OCI-LY7 (cell line): ENCODE data around the gene SYNJ2. TPM values are rescaled to one million over a fixed set of nuclear protein-coding genes. Genes with fewer than 3 reads are reported as not detected.

Experiments used
- BruUV-seq: library from RNA; stranded (reverse); fragments of 400-500 nt; replicated peaks from 2 replicates; lab custom pipeline; 2021; lab: Mats Ljungman, UMichigan
- CTCF ChIA-PET: fragments of 300-600 bp; sonication (Branson Sonifier 250); formaldehyde crosslinking; loops from one replicate; lab custom pipeline; 2022; ENCODE audit warnings: antibody characterized with exemption; ENCODE audit not compliant: unreplicated experiment; lab: Charles Lee
- POLR2A ChIA-PET: fragments of 300-600 bp; sonication (Branson Sonifier 250); formaldehyde crosslinking; loops from one replicate; lab custom pipeline; 2022; ENCODE audit warnings: antibody characterized with exemption; lab: Charles Lee
- DNase-seq: peaks from one replicate; pipeline ENCODE4 v3.0.0-alpha.2; 2015; ENCODE audit warnings: low spot score
- H2AFZ ChIP-seq: fragments of 200-600 bp; sonication (generic), shearing (Covaris generic); 2 replicates; pipeline ENCODE4 v1.6.1; 2014; ENCODE audit warnings: mild to moderate bottlenecking, antibody characterized with exemption, low read length, moderate library complexity
- H3K27ac ChIP-seq: fragments of 200-600 bp; sonication (generic); 2 replicates; pipeline ENCODE4 v1.5.1; 2014; ENCODE audit warnings: mixed run types, low read depth, mild to moderate bottlenecking, moderate library complexity, low read length, inconsistent platforms; ENCODE audit not compliant: poor library complexity, severe bottlenecking
- H3K36me3 ChIP-seq: fragments of 200-600 bp; sonication (generic); 2 replicates; pipeline ENCODE4 v1.6.1; 2014; ENCODE audit warnings: mild to moderate bottlenecking, antibody characterized with exemption, low read length, moderate library complexity, mixed read lengths; ENCODE audit not compliant: insufficient read depth
- H3K4me1 ChIP-seq: fragments of 200-600 bp; sonication (generic); 2 replicates; pipeline ENCODE4 v1.5.1; 2014; ENCODE audit warnings: mild to moderate bottlenecking, low read length; ENCODE audit not compliant: insufficient read depth, poor library complexity, severe bottlenecking
- H3K4me2 ChIP-seq: fragments of 200-600 bp; sonication (generic); 2 replicates; pipeline ENCODE4 v1.6.1; 2014; ENCODE audit warnings: mild to moderate bottlenecking, low read length
- H3K4me3 ChIP-seq: fragments of 200-600 bp; sonication (generic); 2 replicates; pipeline ENCODE4 v1.5.1; 2014; ENCODE audit warnings: mild to moderate bottlenecking, low read depth, low read length; ENCODE audit not compliant: poor library complexity, severe bottlenecking
- H3K79me2 ChIP-seq: fragments of 200-600 bp; sonication (generic); 2 replicates; pipeline ENCODE4 v1.6.1; 2016; ENCODE audit warnings: low read depth, mild to moderate bottlenecking, low read length, moderate library complexity, mixed read lengths; ENCODE audit not compliant: insufficient read depth
- H3K9me2 ChIP-seq: fragments of 200-600 bp; sonication (generic); 2 replicates; pipeline ENCODE4 v1.6.1; 2016; ENCODE audit warnings: mild to moderate bottlenecking, low read length, mixed read lengths; ENCODE audit not compliant: insufficient read depth
- H3K9me3 ChIP-seq: fragments of 200-600 bp; sonication (generic); 2 replicates; pipeline ENCODE4 v1.6.1; 2014; ENCODE audit warnings: mild to moderate bottlenecking, mixed run types, low read length, mixed read lengths
- H4K20me1 ChIP-seq: fragments of 200-600 bp; sonication (generic); 2 replicates; pipeline ENCODE4 v1.6.1; 2014; ENCODE audit warnings: mild to moderate bottlenecking, antibody characterized with exemption, low read length, moderate library complexity, mixed read lengths; ENCODE audit not compliant: insufficient read depth
- EZH2phosphoT487 ChIP-seq: fragments of 200-600 bp; sonication (generic); IDR thresholded peaks from 2 replicates; pipeline ENCODE4 v1.6.1; 2018; ENCODE audit warnings: low read depth, borderline replicate concordance, mild to moderate bottlenecking, mixed run types, antibody characterized with exemption, low read length, moderate library complexity, mixed read lengths
- intact Hi-C: fragments of 100-400 bp; cut with micrococcal nuclease; formaldehyde crosslinking; loops from one replicate; pipeline ENCODE4 v1.10.0; 2022; ENCODE audit not compliant: unreplicated experiment
- total RNA-seq, 2 experiments: library from RNA; depleted of rRNA in 1 of 2; stranded (reverse); fragments of >200 nt in 1 of 2; shearing (Covaris generic) in 1 of 2; gene quantifications; 2 replicates each; pipeline ENCODE4 v1.2.3, GENCODE V29; 2014 to 2022
- TF ChIP-seq, protein P1 (sequence below): fragments of 200-600 bp; sonication (generic); conservative IDR thresholded peaks from 2 replicates; pipeline ENCODE4 v1.5.1; 2014; ENCODE audit warnings: mild to moderate bottlenecking, antibody characterized with exemption, low read length, moderate library complexity, mixed read lengths

The SYNJ2 gene
- total RNA-seq, 2 experiments from 2014 or later, result 0.21 TPM; not detected in 1

DNA sequence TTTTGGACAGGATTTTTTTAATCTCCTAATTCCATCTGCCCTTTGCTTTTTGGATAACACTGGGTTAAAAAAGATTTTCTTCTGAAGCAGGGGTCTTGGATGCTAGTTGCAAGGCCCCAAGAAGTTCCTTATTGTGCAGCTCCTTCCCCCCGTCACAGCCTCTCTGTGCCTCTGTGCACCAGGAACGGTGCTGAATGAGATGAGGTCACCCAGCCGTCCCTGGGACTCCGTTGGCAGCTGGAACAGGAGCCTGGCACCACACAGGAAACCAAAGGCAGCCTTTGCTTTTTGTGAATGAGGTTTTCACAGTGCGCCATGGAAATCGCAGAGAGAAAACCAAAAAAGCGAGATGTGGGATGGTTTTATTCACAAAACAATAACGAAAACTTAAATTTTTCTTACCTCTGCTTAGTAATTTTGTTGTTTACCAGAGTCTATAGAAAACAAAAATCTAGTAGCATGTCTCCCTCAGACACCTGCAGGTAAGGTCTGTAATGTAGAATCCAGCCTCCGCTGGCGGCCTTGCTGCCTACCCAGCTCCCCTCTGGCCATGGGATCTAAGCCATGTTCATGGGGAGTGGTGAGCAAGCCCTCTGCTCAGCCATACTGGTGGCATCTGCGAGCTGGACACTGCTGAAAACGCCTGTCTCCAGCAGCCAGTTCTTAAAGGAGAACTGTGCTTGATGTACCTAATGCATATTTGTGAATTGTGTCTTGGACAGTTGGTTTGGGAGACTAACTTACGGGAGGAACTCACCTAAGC lies 40.4 kb upstream of the SYNJ2 start:
- no peaks in the 10 kb centered on the region for H3K36me3 ChIP-seq
- DNase-seq, result no peak

DNA sequence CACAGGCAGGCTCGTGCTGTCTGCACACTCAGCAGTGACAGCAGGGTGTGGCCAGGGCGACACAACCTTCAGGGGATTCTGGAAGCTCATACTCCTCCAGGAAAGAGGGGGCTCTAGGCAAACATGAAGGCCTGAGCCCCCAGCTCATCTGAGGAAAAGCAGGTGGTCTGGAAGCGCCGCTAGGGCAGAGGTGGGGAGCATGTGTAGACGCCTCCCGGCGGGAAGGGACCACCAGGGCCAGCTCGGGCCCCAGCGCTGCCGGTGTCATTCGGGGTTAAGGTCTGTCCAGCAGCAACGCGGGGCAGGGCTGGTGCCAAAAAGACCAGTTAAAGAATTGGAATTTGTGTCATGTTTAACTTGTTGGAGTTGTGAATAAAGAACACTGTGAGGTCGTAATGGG lies 39.3 kb upstream of the SYNJ2 start:
- H3K4me1 ChIP-seq, result no peaks in the 10 kb centered on the region
- no peak overlapping the region for H2AFZ ChIP-seq
- no peaks in the 10 kb centered on the region for H3K9me3 ChIP-seq
- no peaks in the 10 kb centered on the region for H3K79me2 ChIP-seq
- TF ChIP-seq, protein P1, sequence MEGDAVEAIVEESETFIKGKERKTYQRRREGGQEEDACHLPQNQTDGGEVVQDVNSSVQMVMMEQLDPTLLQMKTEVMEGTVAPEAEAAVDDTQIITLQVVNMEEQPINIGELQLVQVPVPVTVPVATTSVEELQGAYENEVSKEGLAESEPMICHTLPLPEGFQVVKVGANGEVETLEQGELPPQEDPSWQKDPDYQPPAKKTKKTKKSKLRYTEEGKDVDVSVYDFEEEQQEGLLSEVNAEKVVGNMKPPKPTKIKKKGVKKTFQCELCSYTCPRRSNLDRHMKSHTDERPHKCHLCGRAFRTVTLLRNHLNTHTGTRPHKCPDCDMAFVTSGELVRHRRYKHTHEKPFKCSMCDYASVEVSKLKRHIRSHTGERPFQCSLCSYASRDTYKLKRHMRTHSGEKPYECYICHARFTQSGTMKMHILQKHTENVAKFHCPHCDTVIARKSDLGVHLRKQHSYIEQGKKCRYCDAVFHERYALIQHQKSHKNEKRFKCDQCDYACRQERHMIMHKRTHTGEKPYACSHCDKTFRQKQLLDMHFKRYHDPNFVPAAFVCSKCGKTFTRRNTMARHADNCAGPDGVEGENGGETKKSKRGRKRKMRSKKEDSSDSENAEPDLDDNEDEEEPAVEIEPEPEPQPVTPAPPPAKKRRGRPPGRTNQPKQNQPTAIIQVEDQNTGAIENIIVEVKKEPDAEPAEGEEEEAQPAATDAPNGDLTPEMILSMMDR, result no peak
- no peak for TF ChIP-seq EZH2phosphoT487
- no peak overlapping the region for H3K4me3 ChIP-seq
- ChIA-PET CTCF (no interaction called here), POLR2A (interaction anchor here (0.5 kb wide), 1 partner anchor 782 kb away, joined by 3 read pairs; no protein-coding TSS in a partner anchor)
- no peaks in the 10 kb centered on the region for H3K36me3 ChIP-seq
- DNase-seq, result no peak
- H3K4me2 ChIP-seq, result no peak overlapping the region
- H3K9me2 ChIP-seq, result no peaks in the 10 kb centered on the region
- no peak overlapping the region for H3K27ac ChIP-seq
- BruUV-seq, result no TSS peak
- intact Hi-C loops, result no loop called here
- no peaks in the 10 kb centered on the region for H4K20me1 ChIP-seq

More for the DNA sequence above, 40.4 kb upstream of the SYNJ2 start:
- Histone ChIP-seq H2AFZ (no peak overlapping the region), H3K4me2 (no peak overlapping the region), H3K4me1 (no peaks in the 10 kb centered on the region), H3K9me2 (no peaks in the 10 kb centered on the region), H3K4me3 (no peak overlapping the region), H4K20me1 (no peaks in the 10 kb centered on the region), H3K27ac (no peak overlapping the region), H3K9me3 (no peaks in the 10 kb centered on the region), H3K79me2 (no peaks in the 10 kb centered on the region)
- POLR2A ChIA-PET, result no interaction called here
- CTCF ChIA-PET, result no interaction called here
- TF ChIP-seq EZH2phosphoT487, result no peak
- TF ChIP-seq, protein P1, result no peak
- intact Hi-C loops, result no loop called here
- BruUV-seq, result no TSS peak

DNA sequence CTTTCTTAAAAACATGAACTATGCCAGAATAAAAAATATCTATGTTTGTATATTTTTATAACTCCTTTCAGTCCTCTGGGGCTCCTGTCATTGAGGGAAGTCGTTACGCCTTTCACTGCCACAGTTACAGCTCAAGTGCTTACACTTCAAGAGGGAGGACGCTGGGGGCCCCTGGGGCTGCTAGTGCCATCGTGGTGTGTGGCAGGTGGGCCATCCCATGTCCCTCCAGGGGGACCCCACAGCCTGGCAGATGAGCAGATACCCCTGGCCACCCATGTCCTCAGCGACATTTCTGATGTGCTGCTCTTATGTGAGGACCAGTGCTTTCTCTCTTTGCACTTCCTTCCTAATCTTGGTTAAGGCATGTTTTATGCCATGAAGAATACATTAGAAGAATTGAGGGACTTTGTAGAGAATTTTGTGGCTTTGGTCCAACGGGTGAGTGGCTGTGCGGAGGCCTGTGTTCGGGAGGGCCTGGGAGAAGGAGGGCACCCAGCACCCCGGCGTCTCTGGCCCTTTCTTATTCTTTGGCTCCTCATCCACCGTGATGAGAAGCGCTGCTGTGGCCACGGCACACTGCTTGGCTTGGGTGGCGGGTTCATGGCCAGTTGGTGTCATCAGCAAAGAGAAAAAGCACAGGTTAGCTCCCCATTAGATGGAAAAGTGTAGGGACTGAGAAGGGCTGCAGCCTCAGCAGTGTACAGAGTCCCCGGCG lies 38.3 kb upstream of the SYNJ2 start:
- no peaks in the 10 kb centered on the region for H3K4me1 ChIP-seq
- H4K20me1 ChIP-seq, result no peaks in the 10 kb centered on the region
- no peak overlapping the region for H3K4me2 ChIP-seq
- no peaks in the 10 kb centered on the region for H3K9me2 ChIP-seq
- BruUV-seq, result no TSS peak
- no peaks in the 10 kb centered on the region for H3K79me2 ChIP-seq
- CTCF ChIA-PET, result no interaction called here
- H3K9me3 ChIP-seq, result no peaks in the 10 kb centered on the region
- intact Hi-C loops, result no loop called here
- no peak for DNase-seq
- H3K4me3 ChIP-seq, result no peak overlapping the region
- H2AFZ ChIP-seq, result no peak overlapping the region
- TF ChIP-seq, protein P1, result no peak
- TF ChIP-seq EZH2phosphoT487, result no peak
- no peak overlapping the region for H3K27ac ChIP-seq
- H3K36me3 ChIP-seq, result no peaks in the 10 kb centered on the region
- POLR2A ChIA-PET, result no interaction called here
